PC-3 (cell line): Measurements from ENCODE around the gene RIC8B.

Experiments used
- EZH2 ChIP-seq: fragments of 300-600 bp; sonication (generic); IDR thresholded peaks from one replicate; pipeline ENCODE4 v1.6.1; 2017; ENCODE audit warnings: antibody characterized with exemption, mild to moderate bottlenecking, low read length; ENCODE audit not compliant: unreplicated experiment
- EZH2phosphoT487 ChIP-seq: fragments of 300-600 bp; sonication (generic); IDR thresholded peaks from 2 replicates; pipeline ENCODE4 v1.6.1; 2018; ENCODE audit warnings: mild to moderate bottlenecking, antibody characterized with exemption, low read length, borderline replicate concordance
- TF ChIP-seq, protein P1 (sequence below): fragments of 300-600 bp; sonication (generic); conservative IDR thresholded peaks from 2 replicates; pipeline ENCODE4 v1.5.1; 2017; ENCODE audit warnings: antibody characterized with exemption, low read depth, mild to moderate bottlenecking, low read length

GRCh38 chr12:106790020-106790419, 15.5 kb downstream of the RIC8B start:
- TF ChIP-seq, protein P1, sequence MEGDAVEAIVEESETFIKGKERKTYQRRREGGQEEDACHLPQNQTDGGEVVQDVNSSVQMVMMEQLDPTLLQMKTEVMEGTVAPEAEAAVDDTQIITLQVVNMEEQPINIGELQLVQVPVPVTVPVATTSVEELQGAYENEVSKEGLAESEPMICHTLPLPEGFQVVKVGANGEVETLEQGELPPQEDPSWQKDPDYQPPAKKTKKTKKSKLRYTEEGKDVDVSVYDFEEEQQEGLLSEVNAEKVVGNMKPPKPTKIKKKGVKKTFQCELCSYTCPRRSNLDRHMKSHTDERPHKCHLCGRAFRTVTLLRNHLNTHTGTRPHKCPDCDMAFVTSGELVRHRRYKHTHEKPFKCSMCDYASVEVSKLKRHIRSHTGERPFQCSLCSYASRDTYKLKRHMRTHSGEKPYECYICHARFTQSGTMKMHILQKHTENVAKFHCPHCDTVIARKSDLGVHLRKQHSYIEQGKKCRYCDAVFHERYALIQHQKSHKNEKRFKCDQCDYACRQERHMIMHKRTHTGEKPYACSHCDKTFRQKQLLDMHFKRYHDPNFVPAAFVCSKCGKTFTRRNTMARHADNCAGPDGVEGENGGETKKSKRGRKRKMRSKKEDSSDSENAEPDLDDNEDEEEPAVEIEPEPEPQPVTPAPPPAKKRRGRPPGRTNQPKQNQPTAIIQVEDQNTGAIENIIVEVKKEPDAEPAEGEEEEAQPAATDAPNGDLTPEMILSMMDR: peak; percentile 60
- no peak for TF ChIP-seq EZH2phosphoT487
- TF ChIP-seq EZH2: no peak
